Activated naive CD8-positive, alpha-beta T cell treated with anti-CD3 and anti-CD28 coated beads, Interleukin-2, amount 50 U/mL, for 24 hours (primary cell): ENCODE results near the gene OXTR.
A peak's percentile ranks its signal among the peaks of the same experiment; 100 is the strongest.

ENCODE experiments used
- ATAC-seq: fragments of 150-1000 bp; cut with Tn5 transposase; one replicate; pipeline ENCODE4 v1.10.0; 2021
- DNase-seq: peaks from one replicate; pipeline ENCODE4 v3.0.0; 2021
- H3K27ac Mint-ChIP-seq: one replicate; pipeline ENCODE4 v1.8.0; 2021; ENCODE audit warnings: mild to moderate bottlenecking, mixed read lengths
- H3K27me3 Mint-ChIP-seq: one replicate; pipeline ENCODE4 v1.8.0; 2021; ENCODE audit warnings: mixed read lengths
- H3K36me3 Mint-ChIP-seq: one replicate; pipeline ENCODE4 v1.8.0; 2021; ENCODE audit warnings: low read depth, mixed read lengths
- H3K4me1 Mint-ChIP-seq: one replicate; pipeline ENCODE4 v1.8.0; 2021; ENCODE audit warnings: mixed read lengths
- H3K4me3 Mint-ChIP-seq: one replicate; pipeline ENCODE4 v1.8.0; 2021; ENCODE audit warnings: mild to moderate bottlenecking, moderate library complexity, mixed read lengths
- H3K9me3 Mint-ChIP-seq: one replicate; pipeline ENCODE4 v1.8.0; 2021; ENCODE audit warnings: mixed read lengths

The OXTR gene

GRCh38 chr3:8769088-8769822, at the start of gene OXTR:
Gene OXTR, minus strand, starts transcription at chr3:8769613. Its CDS starts 1,426 bp downstream, at chr3:8768187.
- ATAC-seq (peak; percentile 83), DNase-seq (peak; percentile 72)
- H3K4me1 Mint-ChIP-seq = peaks cover 14% of the 10 kb centered on the region
- no peak within 1 kb of the TSS for H3K27ac Mint-ChIP-seq
- H3K9me3 Mint-ChIP-seq = no peaks in the 10 kb centered on the region
- no peaks in the 10 kb centered on the region for H3K36me3 Mint-ChIP-seq
- H3K4me3 Mint-ChIP-seq = peak within 1 kb of the TSS; percentile 64
- H3K27me3 Mint-ChIP-seq = peaks cover 40% of the 10 kb centered on the region

- no peak for DNase-seq
- Mint-ChIP-seq H3K27ac (no peak overlapping the region), H3K9me3 (peaks cover 34% of the 10 kb centered on the region), H3K4me3 (no peak overlapping the region), H3K4me1 (no peaks in the 10 kb centered on the region), H3K27me3 (no peaks in the 10 kb centered on the region), H3K36me3 (peaks cover 17% of the 10 kb centered on the region)
- no peak for ATAC-seq
These were observed 48.1 kb upstream of the OXTR start for GRCh38 chr3:8817486-8817885.

GRCh38 chr3:8816106-8816505, 46.7 kb upstream of the OXTR start:
- H3K4me1 Mint-ChIP-seq = no peaks in the 10 kb centered on the region
- peaks cover 28% of the 10 kb centered on the region for H3K9me3 Mint-ChIP-seq
- DNase-seq = no peak
- H3K27me3 Mint-ChIP-seq = no peaks in the 10 kb centered on the region
- peaks cover 12% of the 10 kb centered on the region for H3K36me3 Mint-ChIP-seq
- no peak for ATAC-seq
- no peak overlapping the region for H3K4me3 Mint-ChIP-seq
- H3K27ac Mint-ChIP-seq = no peak overlapping the region

- peaks cover 5% of the 10 kb centered on the region for H3K36me3 Mint-ChIP-seq
- peaks cover 15% of the 10 kb centered on the region for H3K9me3 Mint-ChIP-seq
- no peaks in the 10 kb centered on the region for H3K4me1 Mint-ChIP-seq
- H3K27ac Mint-ChIP-seq = no peak overlapping the region
- DNase-seq (no peak), ATAC-seq (no peak)
- no peaks in the 10 kb centered on the region for H3K27me3 Mint-ChIP-seq
- H3K4me3 Mint-ChIP-seq = no peak overlapping the region
These were observed 44.0 kb upstream of the OXTR start for GRCh38 chr3:8813411-8813810.

- Mint-ChIP-seq H3K36me3 (peaks cover 2% of the 10 kb centered on the region), H3K27me3 (no peaks in the 10 kb centered on the region), H3K4me3 (no peak overlapping the region), H3K27ac (no peak overlapping the region), H3K4me1 (no peaks in the 10 kb centered on the region), H3K9me3 (peaks cover 4% of the 10 kb centered on the region)
- ATAC-seq (no peak), DNase-seq (no peak)
These were observed 41.1 kb upstream of the OXTR start for GRCh38 chr3:8810561-8810960.

GRCh38 chr3:8805774-8806173, 36.4 kb upstream of the OXTR start:
- H3K9me3 Mint-ChIP-seq = peaks cover 2% of the 10 kb centered on the region
- no peaks in the 10 kb centered on the region for H3K36me3 Mint-ChIP-seq
- H3K27me3 Mint-ChIP-seq = no peaks in the 10 kb centered on the region
- DNase-seq (no peak), ATAC-seq (no peak)
- H3K4me3 Mint-ChIP-seq = no peak overlapping the region
- H3K4me1 Mint-ChIP-seq = no peaks in the 10 kb centered on the region
- H3K27ac Mint-ChIP-seq = no peak overlapping the region

- no peak overlapping the region for H3K4me3 Mint-ChIP-seq
These were observed 32.8 kb upstream of the OXTR start for GRCh38 chr3:8802256-8802655.

GRCh38 chr3:8800016-8800415, 30.6 kb upstream of the OXTR start:
- H3K9me3 Mint-ChIP-seq = peaks cover 11% of the 10 kb centered on the region
- no peak overlapping the region for H3K27ac Mint-ChIP-seq
- no peak overlapping the region for H3K4me3 Mint-ChIP-seq
- H3K27me3 Mint-ChIP-seq = no peaks in the 10 kb centered on the region
- no peaks in the 10 kb centered on the region for H3K36me3 Mint-ChIP-seq
- DNase-seq = no peak
- H3K4me1 Mint-ChIP-seq = no peaks in the 10 kb centered on the region
- no peak for ATAC-seq

More at GRCh38 chr3:8802256-8802655, 32.8 kb upstream of the OXTR start:
- ATAC-seq = no peak
- no peaks in the 10 kb centered on the region for H3K4me1 Mint-ChIP-seq
- peaks cover 11% of the 10 kb centered on the region for H3K9me3 Mint-ChIP-seq
- H3K27ac Mint-ChIP-seq = no peak overlapping the region
- H3K36me3 Mint-ChIP-seq = no peaks in the 10 kb centered on the region
- DNase-seq = no peak
- no peaks in the 10 kb centered on the region for H3K27me3 Mint-ChIP-seq

- DNase-seq (no peak), ATAC-seq (no peak)
- H3K4me1 Mint-ChIP-seq = no peaks in the 10 kb centered on the region
These were observed 24.8 kb upstream of the OXTR start for GRCh38 chr3:8794247-8794646.

GRCh38 chr3:8793242-8793641, 23.8 kb upstream of the OXTR start:
- H3K9me3 Mint-ChIP-seq = peaks cover 7% of the 10 kb centered on the region
- no peak overlapping the region for H3K4me3 Mint-ChIP-seq
- H3K27me3 Mint-ChIP-seq = no peaks in the 10 kb centered on the region
- no peaks in the 10 kb centered on the region for H3K4me1 Mint-ChIP-seq
- no peak for ATAC-seq
- H3K27ac Mint-ChIP-seq = no peak overlapping the region
- H3K36me3 Mint-ChIP-seq = no peaks in the 10 kb centered on the region
- DNase-seq = no peak

More at GRCh38 chr3:8794247-8794646, 24.8 kb upstream of the OXTR start:
- Mint-ChIP-seq H3K4me3 (no peak overlapping the region), H3K27me3 (no peaks in the 10 kb centered on the region), H3K27ac (no peak overlapping the region), H3K9me3 (peaks cover 4% of the 10 kb centered on the region), H3K36me3 (no peaks in the 10 kb centered on the region)

- Mint-ChIP-seq H3K27me3 (no peaks in the 10 kb centered on the region), H3K27ac (no peak overlapping the region), H3K36me3 (no peaks in the 10 kb centered on the region), H3K4me3 (no peak overlapping the region), H3K9me3 (peaks cover 7% of the 10 kb centered on the region), H3K4me1 (no peaks in the 10 kb centered on the region)
- DNase-seq = no peak
- no peak for ATAC-seq
These were observed 21.1 kb upstream of the OXTR start for GRCh38 chr3:8790529-8790928.

GRCh38 chr3:8784676-8785435, 15.4 kb upstream of the OXTR start:
- ATAC-seq (no peak), DNase-seq (no peak)
- no peak overlapping the region for H3K4me3 Mint-ChIP-seq
- H3K36me3 Mint-ChIP-seq = no peaks in the 10 kb centered on the region
- H3K9me3 Mint-ChIP-seq = peaks cover 7% of the 10 kb centered on the region
- H3K27ac Mint-ChIP-seq = no peak overlapping the region
- no peaks in the 10 kb centered on the region for H3K4me1 Mint-ChIP-seq
- no peaks in the 10 kb centered on the region for H3K27me3 Mint-ChIP-seq

GRCh38 chr3:8780279-8780678, 10.9 kb upstream of the OXTR start:
- ATAC-seq (no peak), DNase-seq (no peak)
- no peaks in the 10 kb centered on the region for H3K36me3 Mint-ChIP-seq
- H3K4me1 Mint-ChIP-seq = no peaks in the 10 kb centered on the region
- H3K9me3 Mint-ChIP-seq = no peaks in the 10 kb centered on the region
- H3K27me3 Mint-ChIP-seq = peaks cover 6% of the 10 kb centered on the region
- no peak overlapping the region for H3K27ac Mint-ChIP-seq
- H3K4me3 Mint-ChIP-seq = no peak overlapping the region

GRCh38 chr3:8778475-8778874, 9.1 kb upstream of the OXTR start:
- H3K4me3 Mint-ChIP-seq = no peak overlapping the region
- H3K27me3 Mint-ChIP-seq = peaks cover 8% of the 10 kb centered on the region
- H3K36me3 Mint-ChIP-seq = no peaks in the 10 kb centered on the region
- H3K4me1 Mint-ChIP-seq = no peaks in the 10 kb centered on the region
- H3K9me3 Mint-ChIP-seq = no peaks in the 10 kb centered on the region
- no peak overlapping the region for H3K27ac Mint-ChIP-seq
- DNase-seq (no peak), ATAC-seq (no peak)

- Mint-ChIP-seq H3K4me3 (no peak overlapping the region), H3K9me3 (no peaks in the 10 kb centered on the region), H3K27ac (no peak overlapping the region), H3K27me3 (peaks cover 8% of the 10 kb centered on the region), H3K4me1 (no peaks in the 10 kb centered on the region), H3K36me3 (no peaks in the 10 kb centered on the region)
- no peak for ATAC-seq
- no peak for DNase-seq
These were observed 8.5 kb upstream of the OXTR start for GRCh38 chr3:8777978-8778267.
